Panc1 (cell line): ENCODE measurements around the gene RHOT2.

Source experiments
- POLR2AphosphoS5 ChIP-seq: IDR thresholded peaks from 2 replicates; pipeline ENCODE4 v1.6.1; 2012; ENCODE audit warnings: mild to moderate bottlenecking, low read depth, low read length, moderate library complexity
- REST ChIP-seq, 2 experiments: IDR thresholded peaks; 2 replicates each; pipeline ENCODE4 v1.6.1; 2011 to 2012; ENCODE audit warnings: low read depth in 2 of 2, control low read depth in 1 of 2, low read length in 1 of 2, mild to moderate bottlenecking in 1 of 2, moderate library complexity in 1 of 2; ENCODE audit not compliant: insufficient read depth in 1 of 2
- SIN3A ChIP-seq: IDR thresholded peaks from 2 replicates; pipeline ENCODE4 v1.6.1; 2012; ENCODE audit warnings: low read depth, mild to moderate bottlenecking, low read length, moderate library complexity, borderline replicate concordance; ENCODE audit not compliant: insufficient read depth
- TF ChIP-seq, protein P1 (sequence below): fragments of 450-650 bp; IDR thresholded peaks from 2 replicates; pipeline ENCODE4 v1.5.1; 2017; ENCODE audit warnings: mild to moderate bottlenecking

- TF ChIP-seq, protein P1, sequence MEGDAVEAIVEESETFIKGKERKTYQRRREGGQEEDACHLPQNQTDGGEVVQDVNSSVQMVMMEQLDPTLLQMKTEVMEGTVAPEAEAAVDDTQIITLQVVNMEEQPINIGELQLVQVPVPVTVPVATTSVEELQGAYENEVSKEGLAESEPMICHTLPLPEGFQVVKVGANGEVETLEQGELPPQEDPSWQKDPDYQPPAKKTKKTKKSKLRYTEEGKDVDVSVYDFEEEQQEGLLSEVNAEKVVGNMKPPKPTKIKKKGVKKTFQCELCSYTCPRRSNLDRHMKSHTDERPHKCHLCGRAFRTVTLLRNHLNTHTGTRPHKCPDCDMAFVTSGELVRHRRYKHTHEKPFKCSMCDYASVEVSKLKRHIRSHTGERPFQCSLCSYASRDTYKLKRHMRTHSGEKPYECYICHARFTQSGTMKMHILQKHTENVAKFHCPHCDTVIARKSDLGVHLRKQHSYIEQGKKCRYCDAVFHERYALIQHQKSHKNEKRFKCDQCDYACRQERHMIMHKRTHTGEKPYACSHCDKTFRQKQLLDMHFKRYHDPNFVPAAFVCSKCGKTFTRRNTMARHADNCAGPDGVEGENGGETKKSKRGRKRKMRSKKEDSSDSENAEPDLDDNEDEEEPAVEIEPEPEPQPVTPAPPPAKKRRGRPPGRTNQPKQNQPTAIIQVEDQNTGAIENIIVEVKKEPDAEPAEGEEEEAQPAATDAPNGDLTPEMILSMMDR = no peak
- TF ChIP-seq SIN3A (no peak), POLR2AphosphoS5 (no peak), REST (IDR thresholded peaks at IDR 0.05; ENCODE audit: insufficient read depth in 1 of 2, low read depth in 2 of 2, low read length in 1 of 2) (no peak)
Measured at GRCh38 chr16:624526-625070, 43.3 kb upstream of the RHOT2 start.
